Measurements from ENCODE around the gene DCK. TPM values are rescaled to one million over a fixed set of nuclear protein-coding genes. Genes with fewer than 3 reads are reported as not detected.
"Not testable (repeated sequence)": the region's sequence is repeated elsewhere in the genome, so short reads cannot be mapped to it uniquely, and the experiment has no call there.

DCK gene
- total and polyA plus RNA-seq, 9 of the 15 experiments (the other 6 are each of a cell fraction or from before 2014, with no cell fraction given), result 11.3 to 25.8 (median 19.6) TPM

- H3K9me1 ChIP-seq (ENCODE audit: control insufficient read depth, insufficient read depth, low read length); H3K4me1 ChIP-seq (replicated peaks in 1 of 2; ENCODE audit: control insufficient read depth in 2 of 2, insufficient read depth in 2 of 2, low read length in 2 of 2); H3K36me3 ChIP-seq (ENCODE audit: control insufficient read depth, insufficient read depth, low read length); intact Hi-C loops (cut with micrococcal nuclease); H3K27me3 ChIP-seq (ENCODE audit: control insufficient read depth in 2 of 2, insufficient read depth in 2 of 2, low read length in 2 of 2); FAIRE-seq; H3K9me3 ChIP-seq (replicated peaks; ENCODE audit: control insufficient read depth, insufficient read depth, low read depth, low read length); CTCF ChIA-PET (ENCODE audit: low intra/inter-chr PET ratio); H3K79me2 ChIP-seq (ENCODE audit: control insufficient read depth, insufficient read depth, low read length); H4K20me1 ChIP-seq (replicated peaks; ENCODE audit: control insufficient read depth, insufficient read depth, low read length); in situ Hi-C loops (cut with MboI); TF ChIP-seq ZBTB40 (CRISPR knock-in tag; IDR thresholded peaks at IDR 0.05): not testable (repeated sequence)
- WGBS (ENCODE audit: insufficient coverage, low coverage, missing lambda C conversion rate), result 0% methylated on average over 5 of the region's 16 CpGs
- DNase-seq (ENCODE audit: extremely low read depth in 1 of 4, low spot score in 3 of 4) (peak in 3 of 4 experiments; percentile 14 to 61 (median 16)), ATAC-seq (peak; percentile 81)
- Histone ChIP-seq H3K9ac (ENCODE audit: insufficient read depth in 1 of 2, low read depth in 2 of 2, low read length in 2 of 2) (peak overlapping the region; percentile 66 to 79), H3K4me3 (peak overlapping the region; percentile 29), H3K27ac (ENCODE audit: extremely low read depth, low read depth, low read length) (peak overlapping the region; percentile 49; the same call in 2 of the 3 replicates), H3K4me2 (ENCODE audit: insufficient read depth, low read length) (peak overlapping the region; percentile 63), H2AFZ (ENCODE audit: low read depth, low read length) (peak overlapping the region; percentile 98)
- POLR2A ChIA-PET, result interaction anchor here (0.6 kb wide), 1 partner anchor 47 kb away, joined by 3 read pairs; no protein-coding TSS in a partner anchor
- TSS peak; percentile 68 for BruUV-seq (replicated peaks)
- TF ChIP-seq NFRKB (IDR thresholded peaks at IDR 0.05; ENCODE audit: low read depth) (0 out of 2 replicates have a peak, but pooled peaks have one; percentile 69), POLR2A (conservative IDR thresholded peaks at IDR 0.05) (peak; percentile 52; the same call in 1 of the 2 replicates), CEBPB (tag; IDR thresholded peaks at IDR 0.05) (0 out of 2 replicates have a peak, but pooled peaks have one; percentile 13), C11orf30 (IDR thresholded peaks at IDR 0.05; ENCODE audit: low read depth) (peak; percentile 58; the same call in 1 of the 2 replicates), ZNF316 (IDR thresholded peaks at IDR 0.05) (peak; percentile 49), YY1 (IDR thresholded peaks at IDR 0.05; ENCODE audit: borderline replicate concordance in 1 of 3, control insufficient read depth in 1 of 3, extremely low read depth in 1 of 3, insufficient read depth in 3 of 3, insufficient read length in 1 of 3, insufficient replicate concordance in 2 of 3, low read depth in 1 of 3, low read length in 2 of 3) (peak in 1 of 3 experiments; percentile 82), NRF1 (conservative IDR thresholded peaks at IDR 0.05 in 1 of 2, IDR thresholded peaks at IDR 0.05 in 1 of 2) (peak; percentile 60), ZBTB40 (IDR thresholded peaks at IDR 0.05) (0 out of 2 replicates have a peak, but pooled peaks have one; percentile 42), POLR2H (tag; IDR thresholded peaks at IDR 0.05; ENCODE audit: low read depth) (0 out of 2 replicates have a peak, but pooled peaks have one; percentile 22), TAF9B (IDR thresholded peaks at IDR 0.05; ENCODE audit: partially characterized antibody) (peak; percentile 19)
These were observed 66.1 kb downstream of the DCK start for GRCh38 chr4:71059573-71059972.
